H9 (cell line): Measurements from ENCODE around the gene SMIM20. TPM values are rescaled to one million over a fixed set of nuclear protein-coding genes. Genes with fewer than 3 reads are reported as not detected.

Experiments used
- DNase-seq: peaks from one replicate; pipeline ENCODE4 v3.0.0-alpha.2; 2017
- H2AFZ ChIP-seq: one replicate; pipeline ENCODE4 v1.6.1; 2013; ENCODE audit warnings: mild to moderate bottlenecking, low read length, control low read depth, moderate library complexity
- H2AK5ac ChIP-seq: 2 replicates; pipeline ENCODE4 v1.6.1; 2013; ENCODE audit warnings: low read length, control low read depth, mixed read lengths; ENCODE audit not compliant: insufficient read length
- H2BK120ac ChIP-seq: one replicate; pipeline ENCODE4 v1.6.1; 2013; ENCODE audit warnings: low read depth, mild to moderate bottlenecking, low read length, control low read depth, inconsistent platforms; ENCODE audit not compliant: poor library complexity, severe bottlenecking
- H2BK12ac ChIP-seq: 2 replicates; pipeline ENCODE4 v1.6.1; 2013; ENCODE audit warnings: low read length, control low read depth, mixed read lengths, low read depth; ENCODE audit not compliant: insufficient read length
- H2BK15ac ChIP-seq: 2 replicates; pipeline ENCODE4 v1.6.1; 2013; ENCODE audit warnings: low read depth, low read length, control low read depth
- H2BK20ac ChIP-seq: one replicate; pipeline ENCODE4 v1.6.1; 2013; ENCODE audit warnings: low read depth, mild to moderate bottlenecking, low read length, control low read depth, inconsistent platforms; ENCODE audit not compliant: poor library complexity, severe bottlenecking
- H2BK5ac ChIP-seq: 2 replicates; pipeline ENCODE4 v1.6.1; 2013; ENCODE audit warnings: low read length, control low read depth, mixed read lengths; ENCODE audit not compliant: insufficient read length
- H3K14ac ChIP-seq: 2 replicates; pipeline ENCODE4 v1.6.1; 2013; ENCODE audit warnings: low read length, control low read depth; ENCODE audit not compliant: insufficient read depth
- H3K18ac ChIP-seq: 2 replicates; pipeline ENCODE4 v1.6.1; 2013; ENCODE audit warnings: low read depth, mild to moderate bottlenecking, mixed read lengths, low read length, control low read depth; ENCODE audit not compliant: insufficient read length
- H3K23ac ChIP-seq: 2 replicates; pipeline ENCODE4 v1.6.1; 2013; ENCODE audit warnings: low read length, control low read depth, mixed read lengths, low read depth; ENCODE audit not compliant: insufficient read length
- H3K23me2 ChIP-seq: 2 replicates; pipeline ENCODE4 v1.6.1; 2013; ENCODE audit warnings: low read depth, mild to moderate bottlenecking, mixed read lengths, low read length, control low read depth; ENCODE audit not compliant: insufficient read length, poor library complexity, severe bottlenecking
- H3K27ac ChIP-seq: 2 replicates; pipeline ENCODE4 v1.5.1; 2013; ENCODE audit warnings: low read length, control low read depth, mixed read lengths, low read depth; ENCODE audit not compliant: insufficient read length
- H3K27me3 ChIP-seq: 2 replicates; pipeline ENCODE4 v1.6.1; 2013; ENCODE audit warnings: low read length, control low read depth, inconsistent platforms; ENCODE audit not compliant: insufficient read depth
- H3K4ac ChIP-seq: 2 replicates; pipeline ENCODE4 v1.6.1; 2013; ENCODE audit warnings: low read depth, mild to moderate bottlenecking, control low read depth, inconsistent platforms, low read length, moderate library complexity
- H3K4me1 ChIP-seq: 2 replicates; pipeline ENCODE4 v1.6.1; 2013; ENCODE audit warnings: low read length, control low read depth, inconsistent platforms; ENCODE audit not compliant: insufficient read depth
- H3K4me2 ChIP-seq: 2 replicates; pipeline ENCODE4 v1.6.1; 2013; ENCODE audit warnings: low read length, control low read depth, mixed read lengths; ENCODE audit not compliant: insufficient read length, insufficient read depth
- H3K56ac ChIP-seq: 2 replicates; pipeline ENCODE4 v1.6.1; 2013; ENCODE audit warnings: low read depth, mild to moderate bottlenecking, mixed read lengths, low read length, control low read depth; ENCODE audit not compliant: insufficient read length
- H3K79me1 ChIP-seq: 2 replicates; pipeline ENCODE4 v1.6.1; 2013; ENCODE audit warnings: low read depth, mild to moderate bottlenecking, moderate library complexity, low read length, control low read depth, inconsistent platforms; ENCODE audit not compliant: insufficient read depth, poor library complexity, severe bottlenecking
- H3K79me2 ChIP-seq: 2 replicates; pipeline ENCODE4 v1.6.1; 2013; ENCODE audit warnings: low read length, control low read depth, inconsistent platforms; ENCODE audit not compliant: insufficient read depth
- H3K9ac ChIP-seq: 2 replicates; pipeline ENCODE4 v1.6.1; 2013; ENCODE audit warnings: low read length, control low read depth, mixed read lengths; ENCODE audit not compliant: insufficient read length; ENCODE audit errors: extremely low read depth
- H3K9me3 ChIP-seq: one replicate; pipeline ENCODE4 v1.6.1; 2013; ENCODE audit warnings: low read depth, low read length, inconsistent platforms; ENCODE audit not compliant: control insufficient read depth
- H3T11ph ChIP-seq: one replicate; pipeline ENCODE4 v1.6.1; 2013; ENCODE audit warnings: mild to moderate bottlenecking, low read length, control low read depth, inconsistent platforms
- H4K20me1 ChIP-seq: one replicate; pipeline ENCODE4 v1.6.1; 2013; ENCODE audit not compliant: control insufficient read depth, insufficient read length, insufficient read depth
- H4K5ac ChIP-seq: 2 replicates; pipeline ENCODE4 v1.6.1; 2013; ENCODE audit warnings: low read depth, mild to moderate bottlenecking, mixed read lengths, low read length, control low read depth; ENCODE audit not compliant: insufficient read length
- H4K8ac ChIP-seq: replicated peaks from 2 replicates; pipeline ENCODE4 v1.6.1; 2013; ENCODE audit warnings: low read length, control low read depth, mixed read lengths, low read depth; ENCODE audit not compliant: insufficient read length
- H4K91ac ChIP-seq: 2 replicates; pipeline ENCODE4 v1.6.1; 2013; ENCODE audit warnings: low read depth, mild to moderate bottlenecking, moderate library complexity, mixed read lengths, low read length, control low read depth; ENCODE audit not compliant: insufficient read length
- H3K27ac Mint-ChIP-seq, 3 experiments: 2 replicates in 2 of 3; 3 replicates in 1 of 3; pipeline ENCODE4 v1.8.0; 2020 to 2021; ENCODE audit warnings: mixed read lengths in 3 of 3, mild to moderate bottlenecking in 1 of 3, moderate library complexity in 1 of 3
- H3K27me3 Mint-ChIP-seq: 2 replicates; pipeline ENCODE4 v1.8.0; 2021; ENCODE audit warnings: low read depth, mild to moderate bottlenecking, moderate library complexity, mixed read lengths
- H3K36me3 Mint-ChIP-seq, 3 experiments: 2 replicates in 2 of 3; 3 replicates in 1 of 3; pipeline ENCODE4 v1.8.0; 2020 to 2021; ENCODE audit warnings: low read depth in 3 of 3, mixed read lengths in 3 of 3; ENCODE audit not compliant: insufficient read depth in 1 of 3
- H3K4me1 Mint-ChIP-seq, 2 experiments: 2 replicates each; pipeline ENCODE4 v1.8.0; 2020; ENCODE audit warnings: mixed read lengths in 2 of 2
- H3K4me3 Mint-ChIP-seq, 2 experiments: 2 replicates in 1 of 2; 3 replicates in 1 of 2; pipeline ENCODE4 v1.8.0; 2020 to 2021; ENCODE audit warnings: mild to moderate bottlenecking in 2 of 2, mixed read lengths in 2 of 2, moderate library complexity in 1 of 2
- H3K9me3 Mint-ChIP-seq, 2 experiments: 2 replicates in 1 of 2; 3 replicates in 1 of 2; pipeline ENCODE4 v1.8.0; 2020; ENCODE audit warnings: mild to moderate bottlenecking in 2 of 2, mixed read lengths in 2 of 2, moderate library complexity in 1 of 2
- WGBS: extraction: QIAGEN DNeasy Blood & Tissue Kit; methylation state at CpG from one replicate; pipeline ENCODE4 v1.1.7; 2013; ENCODE audit warnings: missing lambda C conversion rate, low lambda C conversion rate, mixed read lengths; ENCODE audit not compliant: insufficient read length; ENCODE audit errors: extremely low coverage; 5-methylcytosine and 5-hydroxymethylcytosine counted together
- total RNA-seq: library from RNA; stranded (reverse); gene quantifications from 2 replicates; pipeline ENCODE4 v1.2.1, GENCODE V29; 2021
- TF ChIP-seq, protein P1 (sequence below): fragments of 200-600 bp; sonication (generic); conservative IDR thresholded peaks from 3 replicates; pipeline ENCODE4 v1.8.0; 2021; ENCODE audit warnings: antibody characterized with exemption, mild to moderate bottlenecking

The SMIM20 gene
- total RNA-seq, 1 experiment from 2014 or later, result 40.2 TPM

DNA sequence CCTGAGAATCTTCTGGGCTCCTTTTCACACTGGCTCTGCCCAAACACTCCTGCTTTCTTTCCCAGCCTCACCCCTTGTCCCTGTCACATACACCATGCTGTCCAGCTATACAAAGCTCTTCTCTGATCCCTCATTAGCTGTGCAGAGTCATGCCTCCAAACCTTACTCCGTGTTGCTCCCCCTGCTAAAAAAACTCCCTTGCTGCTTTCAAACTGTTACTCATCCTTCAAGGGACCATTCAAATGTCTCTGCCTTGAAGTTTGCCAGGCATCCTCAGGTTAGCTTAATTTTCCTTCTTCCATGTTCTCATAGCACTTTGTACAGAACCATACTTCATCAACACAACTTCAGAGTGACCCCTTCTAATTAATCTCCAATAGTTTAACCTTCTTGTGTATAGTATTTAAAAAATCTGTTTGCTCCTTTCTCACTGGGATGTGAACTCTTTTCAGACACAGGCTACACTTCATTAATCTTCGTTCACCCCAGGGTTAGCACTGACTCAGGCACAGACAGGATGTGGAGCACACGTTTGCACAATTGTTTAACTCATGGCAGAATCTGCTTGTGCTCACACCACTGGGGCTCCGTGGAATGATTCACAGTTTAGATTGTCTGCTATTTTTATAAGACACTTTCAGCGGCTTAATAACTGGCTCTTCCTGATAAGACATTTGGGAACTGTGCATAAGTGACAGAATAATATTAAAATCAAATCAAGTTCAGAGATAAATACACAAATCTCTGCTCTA is 29.8 kb upstream of the SMIM20 start:
- H2BK15ac ChIP-seq, result no peak overlapping the region
- no peak overlapping the region for H2BK120ac ChIP-seq
- H3T11ph ChIP-seq, result no peak overlapping the region
- no peak overlapping the region for H4K5ac ChIP-seq
- no peak overlapping the region for H4K8ac ChIP-seq
- H3K14ac ChIP-seq, result no peak overlapping the region
- no peak overlapping the region for H3K27ac ChIP-seq
- Mint-ChIP-seq H3K9me3 (no peaks in the 10 kb centered on the region; a peak in 1 of 5 replicates), H3K4me3 (no peak overlapping the region), H3K36me3 (no peaks in the 10 kb centered on the region), H3K27me3 (peaks cover 4% of the 10 kb centered on the region), H3K4me1 (peaks cover 3 to 5% of the 10 kb centered on the region in 2 experiments), H3K27ac (no peak overlapping the region)
- no peak overlapping the region for H4K91ac ChIP-seq
- no peaks in the 10 kb centered on the region for H3K79me2 ChIP-seq
- H3K56ac ChIP-seq, result no peak overlapping the region
- no peak overlapping the region for H2BK20ac ChIP-seq
- TF ChIP-seq, protein P1, sequence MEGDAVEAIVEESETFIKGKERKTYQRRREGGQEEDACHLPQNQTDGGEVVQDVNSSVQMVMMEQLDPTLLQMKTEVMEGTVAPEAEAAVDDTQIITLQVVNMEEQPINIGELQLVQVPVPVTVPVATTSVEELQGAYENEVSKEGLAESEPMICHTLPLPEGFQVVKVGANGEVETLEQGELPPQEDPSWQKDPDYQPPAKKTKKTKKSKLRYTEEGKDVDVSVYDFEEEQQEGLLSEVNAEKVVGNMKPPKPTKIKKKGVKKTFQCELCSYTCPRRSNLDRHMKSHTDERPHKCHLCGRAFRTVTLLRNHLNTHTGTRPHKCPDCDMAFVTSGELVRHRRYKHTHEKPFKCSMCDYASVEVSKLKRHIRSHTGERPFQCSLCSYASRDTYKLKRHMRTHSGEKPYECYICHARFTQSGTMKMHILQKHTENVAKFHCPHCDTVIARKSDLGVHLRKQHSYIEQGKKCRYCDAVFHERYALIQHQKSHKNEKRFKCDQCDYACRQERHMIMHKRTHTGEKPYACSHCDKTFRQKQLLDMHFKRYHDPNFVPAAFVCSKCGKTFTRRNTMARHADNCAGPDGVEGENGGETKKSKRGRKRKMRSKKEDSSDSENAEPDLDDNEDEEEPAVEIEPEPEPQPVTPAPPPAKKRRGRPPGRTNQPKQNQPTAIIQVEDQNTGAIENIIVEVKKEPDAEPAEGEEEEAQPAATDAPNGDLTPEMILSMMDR, result no peak
- no peak overlapping the region for H3K9ac ChIP-seq
- H3K4me2 ChIP-seq, result no peak overlapping the region
- H3K9me3 ChIP-seq, result no peaks in the 10 kb centered on the region
- no peak overlapping the region for H2BK12ac ChIP-seq
- no peaks in the 10 kb centered on the region for H4K20me1 ChIP-seq
- H3K18ac ChIP-seq, result no peak overlapping the region
- H3K4me1 ChIP-seq, result no peaks in the 10 kb centered on the region
- H3K79me1 ChIP-seq, result no peaks in the 10 kb centered on the region
- H2BK5ac ChIP-seq, result no peak overlapping the region
- H3K23me2 ChIP-seq, result no peaks in the 10 kb centered on the region
- H3K4ac ChIP-seq, result no peak overlapping the region
- H2AFZ ChIP-seq, result no peak overlapping the region
- DNase-seq, result no peak
- H2AK5ac ChIP-seq, result no peak overlapping the region
- no CpG with 5 or more reads among the region's 5 CpGs for WGBS
- no peaks in the 10 kb centered on the region for H3K27me3 ChIP-seq
- H3K23ac ChIP-seq, result no peak overlapping the region
